Neuronal stem cell (in vitro differentiated cells): ENCODE measurements around the gene SLC7A4.
A peak's percentile ranks its signal among the peaks of the same experiment; 100 is the strongest.

ENCODE experiments used
- DNase-seq: peaks from one replicate; pipeline ENCODE4 v3.0.0-alpha.2; 2013; ENCODE audit warnings: low spot score
- H2AFZ ChIP-seq: one replicate; pipeline ENCODE4 v1.6.1; 2013; ENCODE audit warnings: mild to moderate bottlenecking, low read length, inconsistent platforms
- H2AK5ac ChIP-seq: 2 replicates; pipeline ENCODE4 v1.6.1; 2013; ENCODE audit warnings: low read depth, mild to moderate bottlenecking, inconsistent platforms, low read length, moderate library complexity, mixed read lengths
- H2BK120ac ChIP-seq: 2 replicates; pipeline ENCODE4 v1.6.1; 2013; ENCODE audit warnings: low read depth, mild to moderate bottlenecking, inconsistent platforms, low read length, moderate library complexity, mixed read lengths
- H2BK12ac ChIP-seq: one replicate; pipeline ENCODE4 v1.6.1; 2013; ENCODE audit warnings: low read length, inconsistent platforms
- H2BK15ac ChIP-seq: 2 replicates; pipeline ENCODE4 v1.6.1; 2013; ENCODE audit warnings: mild to moderate bottlenecking, low read length, inconsistent platforms, mixed read lengths
- H2BK5ac ChIP-seq: one replicate; pipeline ENCODE4 v1.6.1; 2013; ENCODE audit warnings: inconsistent platforms, mild to moderate bottlenecking, low read length, moderate library complexity
- H3K14ac ChIP-seq: one replicate; pipeline ENCODE4 v1.6.1; 2013; ENCODE audit warnings: low read length, inconsistent platforms
- H3K18ac ChIP-seq: 2 replicates; pipeline ENCODE4 v1.6.1; 2013; ENCODE audit warnings: low read length, inconsistent platforms
- H3K23ac ChIP-seq: 2 replicates; pipeline ENCODE4 v1.6.1; 2013; ENCODE audit warnings: low read depth, mild to moderate bottlenecking, mixed read lengths, low read length, inconsistent platforms; ENCODE audit not compliant: poor library complexity
- H3K27ac ChIP-seq: replicated peaks from 3 replicates; pipeline ENCODE4 v1.5.1; 2013; ENCODE audit warnings: low read length, inconsistent platforms
- H3K27me3 ChIP-seq, 3 experiments: 2 replicates each; pipeline ENCODE4 v1.6.1; 2013; ENCODE audit warnings: low read length in 3 of 3, mild to moderate bottlenecking in 2 of 3, inconsistent platforms in 1 of 3, low read depth in 1 of 3, mixed read lengths in 1 of 3, moderate library complexity in 1 of 3; ENCODE audit not compliant: control insufficient read depth in 3 of 3, insufficient read depth in 3 of 3
- H3K36me3 ChIP-seq, 2 donors: replicated peaks in 1 of 2; 2 replicates each; pipeline ENCODE4 v1.6.1; 2013; ENCODE audit warnings: low read length in 2 of 2; ENCODE audit not compliant: control insufficient read depth in 2 of 2, insufficient read depth in 2 of 2
- H3K4ac ChIP-seq: 2 replicates; pipeline ENCODE4 v1.6.1; 2013; ENCODE audit warnings: inconsistent platforms, mild to moderate bottlenecking, low read length, moderate library complexity
- H3K4me1 ChIP-seq, 2 donors: 1 replicate in 1 of 2; 2 replicates in 1 of 2; pipeline ENCODE4 v1.6.1; 2013; ENCODE audit warnings: low read length in 2 of 2, low read depth in 1 of 2; ENCODE audit not compliant: control insufficient read depth in 2 of 2, insufficient read depth in 1 of 2
- H3K4me2 ChIP-seq: one replicate; pipeline ENCODE4 v1.6.1; 2013; ENCODE audit warnings: mild to moderate bottlenecking, low read length, inconsistent platforms; ENCODE audit not compliant: insufficient read depth, poor library complexity, severe bottlenecking
- H3K4me3 ChIP-seq, 2 donors: 2 replicates each; pipeline ENCODE4 v1.5.1; 2013; ENCODE audit warnings: low read length in 2 of 2, mild to moderate bottlenecking in 2 of 2, inconsistent platforms in 1 of 2, moderate library complexity in 1 of 2
- H3K79me1 ChIP-seq: one replicate; pipeline ENCODE4 v1.6.1; 2013; ENCODE audit warnings: low read depth, mild to moderate bottlenecking, inconsistent platforms, low read length, moderate library complexity
- H3K9ac ChIP-seq: one replicate; pipeline ENCODE4 v1.6.1; 2013; ENCODE audit warnings: mild to moderate bottlenecking, low read depth, low read length, inconsistent platforms; ENCODE audit not compliant: poor library complexity
- H3K9me3 ChIP-seq, 2 donors: replicated peaks in 1 of 2; 2 replicates each; pipeline versions ENCODE3 to v1.6.1; 2013; ENCODE audit warnings: low read length in 2 of 2, mild to moderate bottlenecking in 2 of 2, inconsistent platforms in 1 of 2, low read depth in 1 of 2, mixed read lengths in 1 of 2, moderate library complexity in 1 of 2; ENCODE audit not compliant: control insufficient read depth in 2 of 2, insufficient read depth in 1 of 2
- H4K8ac ChIP-seq: one replicate; pipeline ENCODE4 v1.6.1; 2013; ENCODE audit warnings: low read depth, mild to moderate bottlenecking, inconsistent platforms, low read length, moderate library complexity
- H4K91ac ChIP-seq: one replicate; pipeline ENCODE4 v1.6.1; 2013; ENCODE audit warnings: low read length, low read depth, mild to moderate bottlenecking, inconsistent platforms; ENCODE audit not compliant: poor library complexity
- WGBS, 2 donors: extraction: QIAGEN DNeasy Blood & Tissue Kit; methylation state at CpG; one replicate each; pipeline ENCODE4 v1.1.7; 2013; ENCODE audit warnings: missing lambda C conversion rate in 2 of 2, mixed read lengths in 1 of 2; ENCODE audit not compliant: insufficient read length in 2 of 2, insufficient replicate concordance in 1 of 2; ENCODE audit errors: extremely low coverage in 2 of 2; 5-methylcytosine and 5-hydroxymethylcytosine counted together

The SLC7A4 gene

GRCh38 chr22:21018314-21018713 is 14.0 kb downstream of the SLC7A4 start:
- H3K4me3 ChIP-seq, result no peak overlapping the region
- no peak overlapping the region for H2AK5ac ChIP-seq
- H3K4me2 ChIP-seq, result no peak overlapping the region
- no CpG with 5 or more reads among the region's 4 CpGs for WGBS, 2 donors
- H3K27ac ChIP-seq, result no peak overlapping the region
- no peak overlapping the region for H3K4ac ChIP-seq
- H3K18ac ChIP-seq, result no peak overlapping the region
- peaks cover 0 to 5% of the 10 kb centered on the region in 2 donors for H3K9me3 ChIP-seq
- H2BK15ac ChIP-seq, result no peak overlapping the region
- H4K91ac ChIP-seq, result no peak overlapping the region
- no peak overlapping the region for H4K8ac ChIP-seq
- H3K36me3 ChIP-seq, result no peaks in the 10 kb centered on the region
- no peak overlapping the region for H3K14ac ChIP-seq
- peaks cover 0 to 3% (median 2%) of the 10 kb centered on the region in 3 experiments for H3K27me3 ChIP-seq
- H2AFZ ChIP-seq, result no peak overlapping the region
- peaks cover 3% of the 10 kb centered on the region for H3K79me1 ChIP-seq
- H2BK5ac ChIP-seq, result no peak overlapping the region
- no peak overlapping the region for H3K23ac ChIP-seq
- DNase-seq, result no peak
- peaks cover 12 to 23% of the 10 kb centered on the region in 2 donors for H3K4me1 ChIP-seq
- H2BK120ac ChIP-seq, result no peak overlapping the region
- H2BK12ac ChIP-seq, result no peak overlapping the region
- H3K9ac ChIP-seq, result no peak overlapping the region

GRCh38 chr22:21016644-21017420 is 15.5 kb downstream of the SLC7A4 start:
- no peak overlapping the region for H4K91ac ChIP-seq
- peak overlapping the region; percentile 22 for H3K9ac ChIP-seq
- peak overlapping the region; percentile 1 for H3K4ac ChIP-seq
- no peaks in the 10 kb centered on the region for H3K36me3 ChIP-seq
- H2BK15ac ChIP-seq, result no peak overlapping the region
- WGBS, 2 donors, result no CpG with 5 or more reads among the region's 13 CpGs
- H3K14ac ChIP-seq, result peak overlapping the region; percentile 39
- H4K8ac ChIP-seq, result no peak overlapping the region
- no peak overlapping the region for H2BK120ac ChIP-seq
- peak overlapping the region; percentile 89 for H2AK5ac ChIP-seq
- peak overlapping the region in 1 of 2 donors; percentile 27 for H3K4me3 ChIP-seq
- peak overlapping the region; percentile 29 for H3K23ac ChIP-seq
- DNase-seq, result no peak
- H3K4me2 ChIP-seq, result no peak overlapping the region
- H3K9me3 ChIP-seq, result peaks cover 0 to 5% of the 10 kb centered on the region in 2 donors
- no peak overlapping the region for H3K18ac ChIP-seq
- H2AFZ ChIP-seq, result no peak overlapping the region
- peaks cover 16 to 24% of the 10 kb centered on the region in 2 donors for H3K4me1 ChIP-seq
- no peak overlapping the region for H2BK5ac ChIP-seq
- H3K27ac ChIP-seq, result no peak overlapping the region
- peak overlapping the region; percentile 97 for H2BK12ac ChIP-seq
- H3K79me1 ChIP-seq, result peaks cover 7% of the 10 kb centered on the region
- peaks cover 0 to 2% (median 0%) of the 10 kb centered on the region in 3 experiments for H3K27me3 ChIP-seq

- Histone ChIP-seq H3K27ac (peak overlapping the region; percentile 91), H2AFZ (peak overlapping the region; percentile 97), H3K23ac (peak overlapping the region; percentile 82), H3K4me2 (peak overlapping the region; percentile 67), H4K91ac (no peak overlapping the region), H3K4ac (no peak overlapping the region), H4K8ac (no peak overlapping the region), H3K18ac (peak overlapping the region; percentile 50), H2AK5ac (peak overlapping the region; percentile 88), H3K9me3 (peaks cover 0 to 5% of the 10 kb centered on the region in 2 donors), H2BK15ac (peak overlapping the region; percentile 32), H3K4me1 (peaks cover 16 to 23% of the 10 kb centered on the region in 2 donors), H3K14ac (no peak overlapping the region), H3K4me3 (peak overlapping the region in 1 of 2 donors; percentile 72), H2BK120ac (peak overlapping the region; percentile 16), H2BK5ac (peak overlapping the region; percentile 15), H3K36me3 (no peaks in the 10 kb centered on the region), H2BK12ac (no peak overlapping the region), H3K27me3 (peaks cover 0 to 2% (median 0%) of the 10 kb centered on the region in 3 experiments), H3K79me1 (peaks cover 7% of the 10 kb centered on the region), H3K9ac (no peak overlapping the region)
- no peak for DNase-seq
- WGBS, 2 donors, result no CpG with 5 or more reads among the region's 10 CpGs
Observed at GRCh38 chr22:21015466-21016006, 16.8 kb downstream of the SLC7A4 start.
